ENCODE results near the gene TRAPPC14.

DNA sequence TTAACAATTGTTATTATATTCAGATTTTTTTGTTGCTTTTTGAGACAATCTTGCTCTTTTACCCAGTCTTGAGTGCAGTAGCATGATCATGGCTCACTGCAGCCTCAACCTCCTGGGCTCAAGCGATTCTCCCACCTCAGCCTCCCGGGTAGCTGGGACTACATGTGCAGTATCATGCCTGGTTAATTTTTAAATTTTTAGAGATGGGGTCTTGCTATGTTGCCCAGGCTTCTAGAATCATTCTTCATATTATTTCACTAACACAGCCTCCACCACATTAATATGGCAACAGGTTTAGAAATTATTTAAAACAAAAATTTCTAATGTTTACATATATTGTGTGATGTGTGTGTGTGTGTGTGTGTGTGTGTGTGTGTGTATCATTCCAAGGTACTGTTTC is 11.2 kb downstream of the TRAPPC14 start:
- no peak for TF ChIP-seq FOXA1 (IDR thresholded peaks at IDR 0.05)
- no peak for TF ChIP-seq FOXM1 (IDR thresholded peaks at IDR 0.05; ENCODE audit: borderline replicate concordance)
- TF ChIP-seq ARNT (IDR thresholded peaks at IDR 0.05): no peak
